A549 (cell line): Measurements from ENCODE around the gene BICC1. TPM values are rescaled to one million over a fixed set of nuclear protein-coding genes. Genes with fewer than 3 reads are reported as not detected.

Experiments
- ATAC-seq, 2 experiments: fragments of 200-7000 bp in 1 of 2; fragments of >200 bp in 1 of 2; cut with Nextera tagmentation in 1 of 2; cut with Tn5 transposase in 1 of 2; 3 replicates each; pipeline versions ENCODE4 v1.8.0 to v1.9.1; 2018 to 2020; ENCODE audit warnings: mild to moderate bottlenecking in 1 of 2, moderate library complexity in 1 of 2
- CTCF ChIA-PET: fragments of 300-600 bp; sonication (Branson Sonifier 250); formaldehyde crosslinking; extraction: SDS; loops from one replicate; lab custom pipeline; 2021; ENCODE audit warnings: antibody characterized with exemption, inconsistent platforms; lab: Yijun Ruan, JAX
- POLR2A ChIA-PET: fragments of 350-600 bp; formaldehyde crosslinking; extraction: SDS; loops from one replicate; lab custom pipeline; 2021; ENCODE audit warnings: antibody characterized with exemption, inconsistent platforms; lab: Yijun Ruan, JAX
- DNase-seq, 2 experiments: peaks; one replicate each; pipeline versions ENCODE4 v3.0.0 to v3.0.0-alpha.2; 2011 to 2016; ENCODE audit warnings: low read depth in 1 of 2, low spot score in 1 of 2
- FAIRE-seq: peaks from 2 replicates; lab custom pipeline; 2011; peaks lifted over from hg19 to GRCh38; lab: Jason Lieb, UNC
- H3K27ac ChIP-seq, 2 experiments: fragments of >200 bp; sonication (Bioruptor Twin); formaldehyde crosslinking; 3 replicates each; pipeline ENCODE4 v1.5.1; 2016 to 2017
- H3K4me1 ChIP-seq: fragments of >200 bp; sonication (Bioruptor Twin); formaldehyde crosslinking; 3 replicates; pipeline ENCODE4 v1.6.1; 2016
- H3K4me2 ChIP-seq: fragments of >200 bp; sonication (Bioruptor Twin); formaldehyde crosslinking; 3 replicates; pipeline ENCODE4 v1.6.1; 2016
- H3K4me3 ChIP-seq: fragments of >200 bp; sonication (Bioruptor Twin); formaldehyde crosslinking; 3 replicates; pipeline ENCODE4 v1.5.1; 2016
- H3K9me3 ChIP-seq: fragments of >200 bp; sonication (Bioruptor Twin); formaldehyde crosslinking; 3 replicates; pipeline ENCODE4 v1.6.1; 2016
- BHLHE40 ChIP-seq: IDR thresholded peaks from 2 replicates; pipeline ENCODE4 v1.6.1; 2012; ENCODE audit warnings: low read depth, low read length, inconsistent platforms
- CBX2 ChIP-seq: fragments of 200-600 bp; sonication (generic); IDR thresholded peaks from 2 replicates; pipeline ENCODE4 v1.6.1; 2016; ENCODE audit warnings: low read depth, mild to moderate bottlenecking, borderline replicate concordance
- CBX8 ChIP-seq: fragments of 200-600 bp; sonication (generic); IDR thresholded peaks from 2 replicates; pipeline ENCODE4 v1.6.1; 2016
- EHF ChIP-seq: fragments of 250-450 bp; sonication (Bioruptor Pico); IDR thresholded peaks from 2 replicates; pipeline ENCODE4 v1.5.0; 2020; ENCODE audit warnings: mild to moderate bottlenecking
- EHMT2 ChIP-seq: fragments of 200-600 bp; sonication (generic); IDR thresholded peaks from 2 replicates; pipeline ENCODE4 v1.6.1; 2016; ENCODE audit warnings: antibody characterized with exemption, low read depth, mild to moderate bottlenecking, moderate library complexity
- ESRRA ChIP-seq: fragments of 150-350 bp; IDR thresholded peaks from 2 replicates; pipeline ENCODE4 v1.6.1; 2014; ENCODE audit warnings: mild to moderate bottlenecking, low read length, borderline replicate concordance
- FOSB ChIP-seq: fragments of 250-450 bp; sonication (Bioruptor Pico); IDR thresholded peaks from 2 replicates; pipeline ENCODE4 v1.5.0; 2020; ENCODE audit warnings: mild to moderate bottlenecking, moderate library complexity
- FOSL2 ChIP-seq, 2 experiments: fragments of 450-650 bp in 1 of 2; fragments of >200 bp in 1 of 2; sonication (Bioruptor Twin) in 1 of 2; formaldehyde crosslinking; IDR thresholded peaks; 2 replicates each; pipeline versions ENCODE4 v1.5.0 to v1.6.1; 2016 to 2020; ENCODE audit warnings: mild to moderate bottlenecking in 1 of 2, moderate library complexity in 1 of 2
- FOXS1 ChIP-seq: fragments of 250-450 bp; sonication (Bioruptor Pico); IDR thresholded peaks from 2 replicates; pipeline ENCODE4 v1.5.0; 2020; ENCODE audit warnings: mild to moderate bottlenecking, moderate library complexity
- GATA3 ChIP-seq: IDR thresholded peaks from 2 replicates; pipeline ENCODE4 v1.6.1; 2012; ENCODE audit warnings: borderline replicate concordance
- HOXA7 ChIP-seq: fragments of 250-450 bp; sonication (Bioruptor Pico); IDR thresholded peaks from 2 replicates; pipeline ENCODE4 v1.5.0; 2020; ENCODE audit warnings: mild to moderate bottlenecking, moderate library complexity
- JUNB ChIP-seq: fragments of >200 bp; sonication (Bioruptor Twin); formaldehyde crosslinking; IDR thresholded peaks from 2 replicates; pipeline ENCODE4 v1.6.1; 2016
- MAFK ChIP-seq: fragments of 450-650 bp; IDR thresholded peaks from 2 replicates; pipeline ENCODE4 v1.6.1; 2014; ENCODE audit not compliant: partially characterized antibody
- NPAS2 ChIP-seq: fragments of 250-450 bp; sonication (Bioruptor Pico); IDR thresholded peaks from 2 replicates; pipeline ENCODE4 v1.8.0; 2022; ENCODE audit warnings: mild to moderate bottlenecking, moderate library complexity, borderline replicate concordance
- NR3C1 ChIP-seq: fragments of >200 bp; sonication (Bioruptor Twin); formaldehyde crosslinking; IDR thresholded peaks from 3 replicates; pipeline ENCODE4 v1.6.1; 2017
- POLR2A ChIP-seq: IDR thresholded peaks from 2 replicates; pipeline ENCODE4 v1.6.1; 2012; ENCODE audit warnings: mild to moderate bottlenecking, low read length
- POLR2AphosphoS2 ChIP-seq: conservative IDR thresholded peaks from 2 replicates; pipeline ENCODE4 v1.6.1; 2012; ENCODE audit warnings: low read length, improper control_type of control experiment, inconsistent platforms
- RAD21 ChIP-seq, 2 experiments: fragments of >200 bp in 1 of 2; sonication (Bioruptor Twin) in 1 of 2; formaldehyde crosslinking in 1 of 2; IDR thresholded peaks in 1 of 2; conservative IDR thresholded peaks in 1 of 2; 2 replicates in 1 of 2; 3 replicates in 1 of 2; pipeline ENCODE4 v1.6.1; 2012 to 2018; ENCODE audit warnings: inconsistent platforms in 1 of 2
- RARB ChIP-seq: fragments of 250-450 bp; sonication (Bioruptor Pico); IDR thresholded peaks from 2 replicates; pipeline ENCODE4 v1.8.0; 2021; ENCODE audit warnings: mild to moderate bottlenecking, moderate library complexity
- RFX5 ChIP-seq: fragments of 450-650 bp; IDR thresholded peaks from 2 replicates; pipeline ENCODE4 v1.7.1; 2014; ENCODE audit warnings: antibody characterized with exemption, mild to moderate bottlenecking, moderate library complexity
- RNF2 ChIP-seq: fragments of 200-600 bp; sonication (generic); IDR thresholded peaks from 2 replicates; pipeline ENCODE4 v1.6.1; 2016; ENCODE audit warnings: low read depth, mild to moderate bottlenecking, antibody characterized with exemption, moderate library complexity, borderline replicate concordance
- TFCP2L1 ChIP-seq: fragments of 250-450 bp; sonication (Bioruptor Pico); IDR thresholded peaks from 2 replicates; pipeline ENCODE4 v1.5.0; 2021; ENCODE audit warnings: mild to moderate bottlenecking
- ZNF302 ChIP-seq: fragments of 250-450 bp; sonication (Bioruptor Pico); IDR thresholded peaks from 2 replicates; pipeline ENCODE4 v1.9.0; 2021; ENCODE audit warnings: inconsistent platforms, mild to moderate bottlenecking, moderate library complexity
- WGBS: methylation state at CpG from one replicate; pipeline ENCODE4 v1.1.6; 2017; ENCODE audit errors: missing lambda C conversion rate; 5-methylcytosine and 5-hydroxymethylcytosine counted together
- polyA plus RNA-seq, 4 experiments: library from polyadenylated mRNA; depleted of rRNA in 3 of 4; stranded (reverse); fragments of >200 nt; fragmentation: RNase III in 1 of 4; extraction: RNeasy Plus Mini Kit Qiagen cat#74134 plus additional on column Dnase treatment in 1 of 4; gene quantifications; 2 replicates in 3 of 4; 3 replicates in 1 of 4; pipeline ENCODE4 v1.2.3, GENCODE V29; 2011 to 2017
- TF ChIP-seq, protein P1 (sequence below): fragments of 250-450 bp; sonication (Bioruptor Pico); IDR thresholded peaks from 2 replicates; pipeline ENCODE4 v1.5.0; 2020; ENCODE audit warnings: low read depth, mild to moderate bottlenecking, moderate library complexity
- TF ChIP-seq, protein P2 (sequence below): IDR thresholded peaks from 2 replicates; pipeline ENCODE4 v1.6.1; 2012
- TF ChIP-seq, protein P3 (sequence below): IDR thresholded peaks from 2 replicates; pipeline ENCODE4 v1.6.1; 2012; ENCODE audit warnings: low read depth, borderline replicate concordance
- TF ChIP-seq, protein P4 (sequence below): fragments of 150-350 bp; IDR thresholded peaks from 2 replicates; pipeline ENCODE4 v1.6.1; 2014; ENCODE audit warnings: low read depth, mild to moderate bottlenecking, low read length

BICC1 gene
- polyA plus RNA-seq, 2 of the 4 experiments (the other 2 are of a cell fraction) = 36.9 to 56.8 TPM

DNA sequence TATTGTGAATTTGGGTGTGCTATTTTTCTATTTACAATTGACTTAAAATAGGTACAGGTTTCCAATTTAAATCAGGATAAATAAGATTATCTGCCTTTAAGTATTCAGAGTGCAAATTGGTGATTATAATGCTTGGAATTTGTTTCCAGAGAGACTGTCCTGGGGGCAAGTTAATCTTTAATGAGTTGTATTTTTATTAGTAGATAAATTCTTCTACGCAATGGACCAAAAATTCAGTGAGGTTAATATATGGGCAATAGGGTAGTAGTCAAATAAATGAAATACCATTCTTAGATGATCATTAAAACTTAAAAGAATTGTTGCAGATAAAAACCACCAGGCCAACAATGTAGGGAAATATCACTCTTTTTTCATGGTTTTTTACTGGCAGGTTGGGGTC lies 3.4 kb downstream of the BICC1 start (continued):
- TF ChIP-seq, protein P1, sequence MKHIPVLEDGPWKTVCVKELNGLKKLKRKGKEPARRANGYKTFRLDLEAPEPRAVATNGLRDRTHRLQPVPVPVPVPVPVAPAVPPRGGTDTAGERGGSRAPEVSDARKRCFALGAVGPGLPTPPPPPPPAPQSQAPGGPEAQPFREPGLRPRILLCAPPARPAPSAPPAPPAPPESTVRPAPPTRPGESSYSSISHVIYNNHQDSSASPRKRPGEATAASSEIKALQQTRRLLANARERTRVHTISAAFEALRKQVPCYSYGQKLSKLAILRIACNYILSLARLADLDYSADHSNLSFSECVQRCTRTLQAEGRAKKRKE (CRISPR knock-in tag) = no peak
- no peak for TF ChIP-seq MAFK
- TF ChIP-seq HOXA7 (CRISPR knock-in tag) = no peak
- no peak for TF ChIP-seq NPAS2
- TF ChIP-seq POLR2A = no peak
- peak in 1 of 2 experiments; percentile 52 for TF ChIP-seq RAD21 (conservative IDR thresholded peaks at IDR 0.05 in 1 of 2, IDR thresholded peaks at IDR 0.05 in 1 of 2)
- TF ChIP-seq, protein P2, sequence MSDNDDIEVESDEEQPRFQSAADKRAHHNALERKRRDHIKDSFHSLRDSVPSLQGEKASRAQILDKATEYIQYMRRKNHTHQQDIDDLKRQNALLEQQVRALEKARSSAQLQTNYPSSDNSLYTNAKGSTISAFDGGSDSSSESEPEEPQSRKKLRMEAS = peak; percentile 51; the same call in 1 of the 2 replicates
- no peak for TF ChIP-seq CBX8
- TF ChIP-seq, protein P3, sequence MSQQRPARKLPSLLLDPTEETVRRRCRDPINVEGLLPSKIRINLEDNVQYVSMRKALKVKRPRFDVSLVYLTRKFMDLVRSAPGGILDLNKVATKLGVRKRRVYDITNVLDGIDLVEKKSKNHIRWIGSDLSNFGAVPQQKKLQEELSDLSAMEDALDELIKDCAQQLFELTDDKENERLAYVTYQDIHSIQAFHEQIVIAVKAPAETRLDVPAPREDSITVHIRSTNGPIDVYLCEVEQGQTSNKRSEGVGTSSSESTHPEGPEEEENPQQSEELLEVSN = no peak
- TF ChIP-seq EHF (CRISPR knock-in tag) = no peak
- TF ChIP-seq ZNF302 (CRISPR knock-in tag) = no peak
- no peak for TF ChIP-seq RNF2
- no peak for TF ChIP-seq ESRRA
- TF ChIP-seq NR3C1 = no peak
- TF ChIP-seq CBX2 = no peak
- TF ChIP-seq RARB (CRISPR knock-in tag) = no peak
- TF ChIP-seq, protein P4, sequence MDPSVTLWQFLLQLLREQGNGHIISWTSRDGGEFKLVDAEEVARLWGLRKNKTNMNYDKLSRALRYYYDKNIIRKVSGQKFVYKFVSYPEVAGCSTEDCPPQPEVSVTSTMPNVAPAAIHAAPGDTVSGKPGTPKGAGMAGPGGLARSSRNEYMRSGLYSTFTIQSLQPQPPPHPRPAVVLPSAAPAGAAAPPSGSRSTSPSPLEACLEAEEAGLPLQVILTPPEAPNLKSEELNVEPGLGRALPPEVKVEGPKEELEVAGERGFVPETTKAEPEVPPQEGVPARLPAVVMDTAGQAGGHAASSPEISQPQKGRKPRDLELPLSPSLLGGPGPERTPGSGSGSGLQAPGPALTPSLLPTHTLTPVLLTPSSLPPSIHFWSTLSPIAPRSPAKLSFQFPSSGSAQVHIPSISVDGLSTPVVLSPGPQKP = no peak
- TF ChIP-seq BHLHE40 = no peak
- TF ChIP-seq POLR2AphosphoS2 = no peak

DNA sequence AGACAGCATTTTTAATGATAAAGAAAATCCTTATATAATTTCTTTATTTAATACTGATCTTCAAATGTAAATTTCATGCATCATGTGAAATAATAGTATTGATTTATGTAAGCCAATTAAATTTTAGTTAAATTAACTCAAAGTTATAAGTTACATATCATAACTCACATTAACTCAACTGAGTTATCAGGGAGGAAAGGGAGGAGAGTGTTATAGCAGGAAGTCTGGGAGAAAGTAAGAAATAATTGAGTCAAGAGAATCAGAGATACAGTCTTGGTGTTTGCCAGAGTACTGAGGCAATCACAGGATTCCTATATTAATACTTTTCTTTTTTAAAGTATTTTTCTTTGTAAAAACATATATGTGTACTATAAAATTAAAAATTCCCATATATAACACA lies 4.0 kb downstream of the BICC1 start:
- TF ChIP-seq FOSB (CRISPR knock-in tag) = no peak
- TF ChIP-seq RFX5 = no peak
- no peak for TF ChIP-seq NR3C1
- TF ChIP-seq TFCP2L1 (CRISPR knock-in tag) = no peak
- no peak for TF ChIP-seq GATA3
- no peak for TF ChIP-seq FOXS1 (CRISPR knock-in tag)
- TF ChIP-seq JUNB = no peak
- CTCF ChIA-PET = no interaction called here
- DNase-seq (no peak), FAIRE-seq (peak; percentile 86), ATAC-seq (no peak)
- Histone ChIP-seq H3K9me3 (peaks cover 11% of the 10 kb centered on the region), H3K27ac (peak overlapping the region; percentile 84 to 91), H3K4me2 (peak overlapping the region; percentile 85), H3K4me1 (peaks cover 41% of the 10 kb centered on the region), H3K4me3 (peak overlapping the region; percentile 69; the same call in 2 of the 3 replicates)
- POLR2A ChIA-PET = no interaction called here

DNA sequence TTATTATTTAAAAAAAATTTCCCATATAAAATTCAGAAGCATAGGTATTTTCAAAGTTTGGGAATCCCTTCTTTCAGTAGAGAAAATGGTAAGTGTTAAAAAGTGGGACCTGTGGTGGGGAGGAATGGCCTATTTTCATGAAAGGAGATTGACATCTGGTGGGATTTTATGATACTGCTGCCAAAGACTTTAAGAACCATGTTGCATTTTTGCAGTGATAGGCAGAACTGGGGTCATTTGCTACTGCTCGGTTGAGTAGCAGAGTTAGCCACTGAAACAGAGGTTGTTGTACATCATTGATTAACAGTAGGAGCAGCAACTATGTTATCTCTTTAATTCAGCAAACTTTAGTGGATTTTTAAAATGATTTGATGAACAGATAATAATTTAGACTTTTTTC lies 4.4 kb downstream of the BICC1 start:
- POLR2A ChIA-PET = no interaction called here
- peak overlapping the region; percentile 85 for H3K4me2 ChIP-seq
- peak in 1 of 2 experiments; percentile 39 for DNase-seq
- peak; percentile 59 for FAIRE-seq
- TF ChIP-seq FOSL2 (IDR thresholded peaks at IDR 0.05) (no peak), FOSL2 (CRISPR knock-in tag; IDR thresholded peaks at IDR 0.05) (no peak), MAFK (no peak), EHMT2 (no peak)
- TF ChIP-seq, all 56 proteins: peak for 0
- H3K4me3 ChIP-seq = peak overlapping the region; percentile 69; the same call in 2 of the 3 replicates
- ATAC-seq = no peak
- peaks cover 14% of the 10 kb centered on the region for H3K9me3 ChIP-seq
- H3K27ac ChIP-seq = peak overlapping the region; percentile 84 to 91
- 5% methylated on average over 1 of the region's 1 CpG for WGBS
- H3K4me1 ChIP-seq = peaks cover 39% of the 10 kb centered on the region
- CTCF ChIA-PET = interaction anchor here (0.9 to 1.0 kb wide), 2 partner anchors 11 to 14 kb away, joined by 3 read pairs; no protein-coding TSS in a partner anchor
